Calu3 (cell line): ENCODE results near the gene SPATS2L. TPM values are rescaled to one million over a fixed set of nuclear protein-coding genes. Genes with fewer than 3 reads are reported as not detected.
A peak's percentile ranks its signal among the peaks of the same experiment; 100 is the strongest.

Source experiments
- BruUV-seq: library from RNA; stranded (reverse); fragments of 400-500 nt; replicated peaks from 2 replicates; lab custom pipeline; 2021; lab: Mats Ljungman, UMichigan
- CTCF ChIA-PET: fragments of 300-600 bp; sonication (Branson Sonifier 250); formaldehyde crosslinking; loops from one replicate; lab custom pipeline; 2022; ENCODE audit warnings: antibody characterized with exemption; lab: Charles Lee
- DNase-seq: peaks from one replicate; pipeline ENCODE4 v3.0.0; 2022
- H3K27ac Mint-ChIP-seq: one replicate; pipeline ENCODE4 v1.8.0; 2022; ENCODE audit warnings: mixed read lengths; ENCODE audit not compliant: unreplicated experiment
- H3K27me3 Mint-ChIP-seq: one replicate; pipeline ENCODE4 v1.8.0; 2022; ENCODE audit warnings: mixed read lengths; ENCODE audit not compliant: unreplicated experiment
- H3K36me3 Mint-ChIP-seq: one replicate; pipeline ENCODE4 v1.8.0; 2022; ENCODE audit warnings: mild to moderate bottlenecking, moderate library complexity, mixed read lengths; ENCODE audit not compliant: insufficient read depth, unreplicated experiment
- H3K4me1 Mint-ChIP-seq: one replicate; pipeline ENCODE4 v1.8.0; 2022; ENCODE audit warnings: mild to moderate bottlenecking, low read depth, mixed read lengths; ENCODE audit not compliant: unreplicated experiment
- H3K4me3 Mint-ChIP-seq: one replicate; pipeline ENCODE4 v1.8.0; 2022; ENCODE audit warnings: mild to moderate bottlenecking, low read depth, moderate library complexity, mixed read lengths; ENCODE audit not compliant: unreplicated experiment
- H3K9me3 Mint-ChIP-seq: one replicate; pipeline ENCODE4 v1.8.0; 2022; ENCODE audit warnings: low read depth, mixed read lengths; ENCODE audit not compliant: unreplicated experiment
- CTCF ChIP-seq: fragments of 200-600 bp; IDR thresholded peaks from one replicate; pipeline ENCODE4 v1.8.0; 2022; ENCODE audit warnings: antibody characterized with exemption; ENCODE audit not compliant: unreplicated experiment
- intact Hi-C: fragments of 100-400 bp; cut with micrococcal nuclease; formaldehyde crosslinking; loops from one replicate; pipeline ENCODE4 v1.10.0; 2022; ENCODE audit not compliant: unreplicated experiment
- total RNA-seq: library from RNA; stranded (reverse); gene quantifications from 2 replicates; pipeline ENCODE4 v1.2.3, GENCODE V29; 2022

SPATS2L gene
- total RNA-seq, 1 experiment from 2014 or later, result 378 TPM

DNA sequence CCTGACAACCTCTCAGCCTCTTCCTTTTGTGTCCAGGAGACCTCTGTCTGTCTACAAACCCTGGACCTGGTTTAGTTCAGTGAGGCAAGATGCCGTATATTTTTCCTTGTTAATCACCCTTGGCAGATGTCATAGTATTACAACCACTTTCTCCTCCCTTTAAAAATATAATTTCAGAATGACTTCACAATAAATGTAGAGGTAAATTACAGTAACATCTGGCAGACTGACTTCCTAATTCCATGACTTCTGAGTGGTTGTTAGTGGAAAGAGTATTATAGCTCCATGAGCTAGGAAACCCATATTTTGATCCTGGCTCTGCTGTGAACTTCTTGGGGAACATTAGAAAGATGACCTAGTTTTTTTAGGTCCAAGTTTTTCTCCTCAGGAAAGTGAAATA is 39.5 kb downstream of the SPATS2L start:
- no peak overlapping the region for H3K4me3 Mint-ChIP-seq
- no peaks in the 10 kb centered on the region for H3K9me3 Mint-ChIP-seq
- CTCF ChIA-PET, result no interaction called here
- no peak for DNase-seq
- H3K27me3 Mint-ChIP-seq, result no peaks in the 10 kb centered on the region
- BruUV-seq, result no TSS peak
- H3K4me1 Mint-ChIP-seq, result peaks cover 82% of the 10 kb centered on the region
- no peak for TF ChIP-seq CTCF
- H3K27ac Mint-ChIP-seq, result no peak overlapping the region
- H3K36me3 Mint-ChIP-seq, result peaks cover 59% of the 10 kb centered on the region
- intact Hi-C loops, result no loop called here

- intact Hi-C loops, result no loop called here
- Mint-ChIP-seq H3K27me3 (no peaks in the 10 kb centered on the region), H3K9me3 (no peaks in the 10 kb centered on the region), H3K4me1 (peaks cover 87% of the 10 kb centered on the region), H3K27ac (no peak overlapping the region), H3K4me3 (no peak overlapping the region), H3K36me3 (peaks cover 62% of the 10 kb centered on the region)
- BruUV-seq, result no TSS peak
- DNase-seq, result no peak
- no peak for TF ChIP-seq CTCF
- CTCF ChIA-PET, result no interaction called here
Measured at GRCh38 chr2:200347301-200347700, 40.8 kb downstream of the SPATS2L start.

- intact Hi-C loops, result no loop called here
- CTCF ChIA-PET, result no interaction called here
- peaks cover 94% of the 10 kb centered on the region for H3K4me1 Mint-ChIP-seq
- no peak overlapping the region for H3K4me3 Mint-ChIP-seq
- no peak for TF ChIP-seq CTCF
- H3K27me3 Mint-ChIP-seq, result no peaks in the 10 kb centered on the region
- DNase-seq, result no peak
- peaks cover 75% of the 10 kb centered on the region for H3K36me3 Mint-ChIP-seq
- no peaks in the 10 kb centered on the region for H3K9me3 Mint-ChIP-seq
- peak overlapping the region; percentile 96 for H3K27ac Mint-ChIP-seq
- BruUV-seq, result no TSS peak
Measured at GRCh38 chr2:200348897-200349563, 42.5 kb downstream of the SPATS2L start.

DNA sequence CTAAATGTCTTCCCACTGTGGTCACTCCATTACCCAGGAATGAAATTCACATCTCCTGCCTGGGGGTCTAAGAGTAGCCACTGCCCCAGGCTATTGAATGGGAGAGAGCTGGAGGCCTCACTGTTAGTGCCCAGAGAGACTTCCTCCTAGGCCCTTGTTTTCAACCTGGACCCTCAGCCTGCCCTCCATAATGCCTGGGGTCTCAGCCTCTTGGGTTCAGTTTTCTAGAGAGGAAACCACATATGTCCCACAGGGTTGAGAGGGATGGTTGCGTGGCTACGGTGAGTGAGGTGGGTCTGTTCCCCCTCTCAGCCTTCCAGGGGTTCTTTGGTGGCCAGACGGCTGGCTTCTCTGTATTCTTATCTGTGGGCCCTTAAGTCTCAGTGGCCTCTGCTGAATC is 43.4 kb downstream of the SPATS2L start:
- intact Hi-C loops, result no loop called here
- Mint-ChIP-seq H3K9me3 (no peaks in the 10 kb centered on the region), H3K36me3 (peaks cover 74% of the 10 kb centered on the region), H3K4me3 (no peak overlapping the region), H3K27me3 (no peaks in the 10 kb centered on the region), H3K4me1 (peaks cover 100% of the 10 kb centered on the region), H3K27ac (peak overlapping the region; percentile 96)
- no peak for TF ChIP-seq CTCF
- DNase-seq, result no peak
- CTCF ChIA-PET, result no interaction called here
- no TSS peak for BruUV-seq
